Activated T-cell treated with anti-CD3 and anti-CD28 coated beads, Interleukin-2, amount 50 U/mL, for 4 hours (primary cell): ENCODE results near the gene USH1C. TPM values are rescaled to one million over a fixed set of nuclear protein-coding genes. Genes with fewer than 3 reads are reported as not detected.

Source experiments
- ATAC-seq, 2 donors: fragments of 200-7000 bp; cut with Tn5 transposase; one replicate each; pipeline ENCODE4 v1.10.0; 2021
- DNase-seq: peaks from one replicate; pipeline ENCODE4 v3.0.0-alpha.2; 2020
- H3K27me3 Mint-ChIP-seq: one replicate; pipeline ENCODE4 v1.8.0; 2021; ENCODE audit warnings: low read depth, mixed read lengths
- H3K36me3 Mint-ChIP-seq: one replicate; pipeline ENCODE4 v1.8.0; 2022; ENCODE audit warnings: mixed read lengths; ENCODE audit not compliant: insufficient read depth
- H3K4me1 Mint-ChIP-seq: one replicate; pipeline ENCODE4 v1.8.0; 2021; ENCODE audit warnings: low read depth, mixed read lengths
- H3K4me3 Mint-ChIP-seq: one replicate; pipeline ENCODE4 v1.8.0; 2021; ENCODE audit warnings: mild to moderate bottlenecking, moderate library complexity, mixed read lengths
- H3K9me3 Mint-ChIP-seq: one replicate; pipeline ENCODE4 v1.8.0; 2021; ENCODE audit warnings: mixed read lengths
- total RNA-seq, 3 donors: library from RNA; stranded (reverse); gene quantifications; one replicate each; pipeline ENCODE4 v1.2.1, GENCODE V29; 2021

Gene USH1C
- total RNA-seq, 3 donors from 2014 or later: not detected

DNA sequence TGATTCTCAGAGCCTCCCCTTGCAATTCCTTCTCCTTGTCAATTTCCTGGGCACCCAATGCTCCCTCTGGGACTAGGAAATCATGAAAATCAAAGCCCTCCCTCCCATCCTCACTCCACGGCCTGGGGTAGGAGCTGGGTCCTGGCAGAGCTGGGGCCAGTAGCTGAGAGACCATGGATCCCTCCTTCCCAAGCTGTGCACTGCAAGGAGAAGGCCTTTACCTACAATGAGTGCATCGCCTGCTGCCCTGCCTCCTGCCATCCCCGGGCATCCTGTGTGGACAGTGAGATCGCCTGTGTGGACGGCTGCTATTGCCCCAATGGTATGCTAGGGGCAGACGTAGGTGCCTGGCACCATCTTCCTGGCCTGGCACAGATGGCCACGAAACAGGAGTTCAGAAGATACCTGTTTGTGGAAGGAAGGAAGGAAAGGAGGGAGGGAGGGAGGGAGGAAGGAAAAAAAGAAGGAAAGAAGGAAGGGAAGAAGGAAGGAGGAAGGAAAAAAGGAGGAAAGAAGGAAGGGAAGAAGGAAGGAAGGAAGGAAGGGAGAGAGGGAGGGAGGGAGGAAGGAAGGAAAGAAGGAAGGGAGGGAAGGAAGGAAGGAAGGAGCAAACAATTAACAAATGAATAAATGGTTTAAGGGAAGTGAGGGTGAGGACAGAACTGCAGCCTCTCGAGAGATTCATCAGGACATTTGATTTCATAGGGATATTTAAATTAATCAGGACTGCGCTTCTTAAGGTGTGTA, 15.3 kb upstream of the USH1C start:
- no peak overlapping the region for H3K4me3 Mint-ChIP-seq
- no peaks in the 10 kb centered on the region for H3K4me1 Mint-ChIP-seq
- no peaks in the 10 kb centered on the region for H3K9me3 Mint-ChIP-seq
- H3K36me3 Mint-ChIP-seq: no peaks in the 10 kb centered on the region
- ATAC-seq (no peak), DNase-seq (no peak)
- H3K27me3 Mint-ChIP-seq: peaks cover 17% of the 10 kb centered on the region

DNA sequence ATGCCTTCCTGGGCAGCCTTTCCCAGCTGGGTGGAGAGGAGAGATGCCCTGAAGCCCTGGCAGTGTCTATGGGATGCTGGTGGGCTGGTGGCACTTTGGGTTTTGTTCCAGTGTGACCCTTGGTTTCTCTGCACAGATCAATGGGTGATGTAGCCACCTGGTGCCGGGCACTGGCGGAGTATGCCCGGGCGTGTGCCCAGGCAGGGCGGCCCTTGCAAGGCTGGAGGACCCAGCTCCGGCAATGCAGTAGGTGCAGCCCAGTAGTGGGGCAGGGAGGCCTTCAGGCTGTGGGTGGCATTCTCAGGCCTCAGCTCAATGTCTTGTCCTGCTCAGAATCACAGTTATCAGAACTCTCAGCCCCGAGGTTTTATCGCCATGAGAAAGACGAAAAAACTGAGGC, 14.7 kb upstream of the USH1C start:
- no peak for DNase-seq
- Mint-ChIP-seq H3K36me3 (no peaks in the 10 kb centered on the region), H3K27me3 (peaks cover 17% of the 10 kb centered on the region), H3K4me1 (no peaks in the 10 kb centered on the region), H3K9me3 (no peaks in the 10 kb centered on the region), H3K4me3 (no peak overlapping the region)
- ATAC-seq: no peak

- no peaks in the 10 kb centered on the region for H3K9me3 Mint-ChIP-seq
- H3K4me3 Mint-ChIP-seq: no peak overlapping the region
- ATAC-seq: no peak
- DNase-seq: no peak
- H3K36me3 Mint-ChIP-seq: no peaks in the 10 kb centered on the region
- no peaks in the 10 kb centered on the region for H3K4me1 Mint-ChIP-seq
- peaks cover 17% of the 10 kb centered on the region for H3K27me3 Mint-ChIP-seq
Observed at GRCh38 chr11:17558025-17558780, 14.0 kb upstream of the USH1C start.

DNA sequence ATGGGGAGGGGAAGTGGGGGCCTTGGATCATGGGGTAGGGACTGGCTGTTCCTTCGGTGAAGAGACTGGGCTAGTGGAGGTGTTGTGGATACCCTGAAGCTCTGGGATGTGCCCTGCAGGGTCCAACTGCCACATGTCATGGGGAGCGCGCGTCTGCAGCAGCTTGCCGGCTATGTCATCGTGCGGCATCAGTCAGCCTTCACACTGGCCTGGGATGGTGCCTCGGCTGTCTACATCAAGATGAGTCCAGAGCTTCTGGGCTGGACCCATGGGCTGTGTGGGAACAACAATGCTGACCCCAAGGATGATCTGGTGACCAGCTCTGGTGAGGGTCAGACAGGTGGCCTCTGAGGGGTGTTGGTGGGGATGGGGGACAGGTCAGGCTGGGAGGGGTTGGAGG, 12.8 kb upstream of the USH1C start:
- peaks cover 17% of the 10 kb centered on the region for H3K27me3 Mint-ChIP-seq

DNA sequence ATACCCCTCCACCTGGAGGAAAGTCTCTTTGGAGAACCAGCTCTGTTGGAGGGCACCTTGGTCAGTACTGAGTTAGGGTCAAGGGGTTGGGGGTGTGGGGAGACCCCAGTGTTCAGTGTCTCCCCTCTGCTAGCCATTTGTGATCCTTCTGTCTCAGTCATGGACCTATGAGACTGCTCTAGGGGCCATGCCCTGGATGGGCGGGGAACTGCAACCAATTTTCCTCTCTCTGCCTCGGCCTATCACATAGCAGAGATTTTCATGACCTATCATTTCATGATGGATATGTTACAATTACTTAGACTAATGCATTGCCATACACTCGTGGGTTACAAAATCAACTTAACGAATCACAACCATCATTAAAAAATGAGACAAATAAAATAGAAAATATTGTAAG, 10.3 kb upstream of the USH1C start:
- Mint-ChIP-seq H3K4me3 (no peak overlapping the region), H3K27me3 (peaks cover 12% of the 10 kb centered on the region)

More for the DNA sequence above, 12.8 kb upstream of the USH1C start:
- DNase-seq (no peak), ATAC-seq (no peak)
- no peak overlapping the region for H3K4me3 Mint-ChIP-seq
- no peaks in the 10 kb centered on the region for H3K36me3 Mint-ChIP-seq
- no peaks in the 10 kb centered on the region for H3K4me1 Mint-ChIP-seq
- no peaks in the 10 kb centered on the region for H3K9me3 Mint-ChIP-seq

DNA sequence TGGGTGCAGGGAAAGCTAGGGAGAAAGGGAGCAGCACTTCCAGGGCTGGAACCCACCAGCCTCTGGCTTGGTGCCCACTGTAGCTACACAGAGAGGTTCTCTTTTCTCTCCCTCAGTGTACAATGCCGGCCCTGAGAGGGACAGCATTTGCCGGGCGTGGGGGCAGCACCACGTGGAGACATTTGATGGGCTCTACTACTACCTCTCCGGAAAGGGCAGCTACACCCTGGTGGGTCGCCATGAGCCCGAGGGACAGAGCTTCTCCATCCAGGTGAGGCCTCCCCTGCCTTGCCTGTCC, 9.0 kb upstream of the USH1C start:
- ATAC-seq (no peak), DNase-seq (no peak)
- Mint-ChIP-seq H3K4me3 (no peak overlapping the region), H3K27me3 (peaks cover 18% of the 10 kb centered on the region), H3K4me1 (no peaks in the 10 kb centered on the region), H3K36me3 (no peaks in the 10 kb centered on the region), H3K9me3 (no peaks in the 10 kb centered on the region)

More for the DNA sequence above, 10.3 kb upstream of the USH1C start:
- no peaks in the 10 kb centered on the region for H3K36me3 Mint-ChIP-seq
- ATAC-seq (no peak), DNase-seq (no peak)
- H3K9me3 Mint-ChIP-seq: no peaks in the 10 kb centered on the region
- H3K4me1 Mint-ChIP-seq: no peaks in the 10 kb centered on the region

DNA sequence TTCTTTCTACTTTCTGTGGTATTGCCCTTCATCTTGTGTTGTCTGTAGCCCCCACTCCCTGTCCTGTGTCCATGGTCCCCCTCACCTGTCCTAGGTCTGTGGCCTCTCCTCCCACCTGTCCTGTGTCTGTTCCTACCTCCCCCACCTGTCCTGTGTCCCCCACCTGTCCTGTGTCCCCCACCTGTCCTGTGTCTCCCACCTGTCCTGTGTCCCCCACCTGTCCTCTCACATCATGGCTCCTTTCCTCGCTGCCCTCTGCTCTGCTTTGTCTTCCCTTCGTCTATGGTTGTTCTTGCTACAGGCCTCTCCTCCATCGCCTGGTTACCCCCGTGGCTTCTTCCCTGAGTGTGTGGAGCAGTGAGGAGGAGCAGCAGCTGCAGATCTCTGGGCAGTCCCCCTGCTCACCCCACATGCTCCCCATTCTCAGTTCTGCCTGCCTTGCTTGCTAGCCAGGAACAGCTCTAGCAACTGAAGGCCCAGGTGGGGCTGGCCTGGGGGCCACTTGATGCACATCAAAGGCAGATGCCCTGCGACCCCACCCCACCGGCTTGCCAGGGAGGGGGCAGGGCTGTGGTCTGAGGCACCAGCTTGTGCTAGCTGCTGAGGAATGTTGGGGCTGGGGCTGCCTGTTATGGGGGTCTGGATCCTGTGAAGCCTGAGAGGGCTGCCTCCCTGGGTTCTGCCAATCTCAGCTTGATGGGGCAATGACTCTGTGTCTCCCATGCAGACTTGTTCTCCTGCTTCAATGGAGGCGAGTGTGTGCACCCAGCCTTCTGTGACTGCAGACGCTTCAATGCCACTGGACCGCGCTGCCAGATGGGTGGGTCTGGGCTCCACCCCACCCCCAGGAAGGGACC, 8.4 kb upstream of the USH1C start:
- DNase-seq: no peak
- Mint-ChIP-seq H3K9me3 (no peaks in the 10 kb centered on the region), H3K4me1 (no peaks in the 10 kb centered on the region), H3K4me3 (no peak overlapping the region), H3K27me3 (peaks cover 19% of the 10 kb centered on the region), H3K36me3 (no peaks in the 10 kb centered on the region)
- ATAC-seq: no peak

- ATAC-seq: peak in 1 of 2 donors; percentile 17
- no peak overlapping the region for H3K4me3 Mint-ChIP-seq
- no peaks in the 10 kb centered on the region for H3K9me3 Mint-ChIP-seq
Observed at GRCh38 chr11:17552041-17552355, 7.8 kb upstream of the USH1C start.

GRCh38 chr11:17551347-17552040, 7.3 kb upstream of the USH1C start:
- DNase-seq (no peak), ATAC-seq (no peak)
- Mint-ChIP-seq H3K9me3 (no peaks in the 10 kb centered on the region), H3K27me3 (peaks cover 24% of the 10 kb centered on the region), H3K4me3 (no peak overlapping the region), H3K4me1 (peaks cover 1% of the 10 kb centered on the region), H3K36me3 (no peaks in the 10 kb centered on the region)

More at GRCh38 chr11:17552041-17552355, 7.8 kb upstream of the USH1C start:
- no peak for DNase-seq
- H3K36me3 Mint-ChIP-seq: no peaks in the 10 kb centered on the region
- H3K27me3 Mint-ChIP-seq: peaks cover 19% of the 10 kb centered on the region
- H3K4me1 Mint-ChIP-seq: peaks cover 1% of the 10 kb centered on the region

- ATAC-seq (no peak), DNase-seq (no peak)
- Mint-ChIP-seq H3K9me3 (no peaks in the 10 kb centered on the region), H3K36me3 (no peaks in the 10 kb centered on the region), H3K4me1 (peaks cover 1% of the 10 kb centered on the region), H3K4me3 (no peak overlapping the region), H3K27me3 (peaks cover 30% of the 10 kb centered on the region)
Observed at GRCh38 chr11:17550450-17551346, 6.5 kb upstream of the USH1C start.

GRCh38 chr11:17548444-17548843, 4.2 kb upstream of the USH1C start:
- no peak overlapping the region for H3K4me3 Mint-ChIP-seq
- H3K36me3 Mint-ChIP-seq: no peaks in the 10 kb centered on the region
- H3K9me3 Mint-ChIP-seq: no peaks in the 10 kb centered on the region
- H3K4me1 Mint-ChIP-seq: peaks cover 5% of the 10 kb centered on the region
- ATAC-seq (no peak), DNase-seq (no peak)
- H3K27me3 Mint-ChIP-seq: peaks cover 46% of the 10 kb centered on the region

DNA sequence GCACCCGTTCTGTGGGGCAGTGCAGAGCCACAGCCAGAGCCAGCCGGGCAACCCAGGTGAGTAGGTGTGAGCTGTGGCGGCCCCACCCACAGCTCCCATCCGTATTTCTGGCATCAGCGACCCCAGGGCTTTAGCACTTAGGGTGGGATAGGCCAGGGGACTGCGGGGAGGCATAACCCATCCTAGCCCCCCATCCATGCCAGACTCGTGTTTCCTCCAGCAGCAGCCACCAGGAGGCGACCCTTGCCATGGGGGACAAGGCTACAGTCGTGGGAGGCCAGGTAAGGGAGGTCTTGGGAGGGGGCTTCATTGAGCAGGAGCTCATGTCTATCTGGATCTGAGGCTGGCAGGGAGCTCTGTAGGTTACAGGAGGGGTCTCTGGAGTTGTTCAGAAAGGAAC, 3.7 kb upstream of the USH1C start:
- Mint-ChIP-seq H3K4me3 (no peak overlapping the region), H3K27me3 (peaks cover 47% of the 10 kb centered on the region), H3K36me3 (no peaks in the 10 kb centered on the region), H3K9me3 (no peaks in the 10 kb centered on the region), H3K4me1 (peaks cover 5% of the 10 kb centered on the region)
- DNase-seq: no peak
- ATAC-seq: no peak

- Mint-ChIP-seq H3K4me3 (no peak within 1 kb of the TSS), H3K4me1 (peaks cover 5% of the 10 kb centered on the region), H3K27me3 (peaks cover 47% of the 10 kb centered on the region), H3K36me3 (no peaks in the 10 kb centered on the region), H3K9me3 (no peaks in the 10 kb centered on the region)
- DNase-seq: no peak
- no peak for ATAC-seq
Observed at GRCh38 chr11:17547051-17547577, 2.9 kb upstream of the USH1C start, which contains the start of gene OTOG. Gene OTOG, plus strand, starts transcription at chr11:17547259. Its CDS starts 114 bp downstream, at chr11:17547373.
